OCI-LY3 (cell line): ENCODE measurements around the gene GRHPR.

Experiments
- CTCF ChIP-seq: fragments of 200-600, 300-600 bp; sonication (generic); IDR thresholded peaks from 2 replicates; pipeline ENCODE4 v1.5.1; 2014; ENCODE audit warnings: antibody characterized with exemption, low read length, low read depth
- EZH2phosphoT487 ChIP-seq: fragments of 200-600 bp; shearing (Covaris generic); IDR thresholded peaks from 2 replicates; pipeline ENCODE4 v1.6.1; 2018; ENCODE audit warnings: antibody characterized with exemption, mixed run types, low read depth

- TF ChIP-seq CTCF (no peak), EZH2phosphoT487 (no peak)
Measured at GRCh38 chr9:37386988-37387387, 35.5 kb upstream of the GRHPR start.
